GM19372 (cell line): ENCODE measurements around the gene ZNF174.

Source experiments
- ATAC-seq: cut with Tn5 transposase; IDR thresholded peaks from one replicate; pipeline ENCODE4 v1.9.1; 2021; ENCODE audit warnings: mild to moderate bottlenecking, low read depth, moderate library complexity; ENCODE audit not compliant: unreplicated experiment

Gene ZNF174

DNA sequence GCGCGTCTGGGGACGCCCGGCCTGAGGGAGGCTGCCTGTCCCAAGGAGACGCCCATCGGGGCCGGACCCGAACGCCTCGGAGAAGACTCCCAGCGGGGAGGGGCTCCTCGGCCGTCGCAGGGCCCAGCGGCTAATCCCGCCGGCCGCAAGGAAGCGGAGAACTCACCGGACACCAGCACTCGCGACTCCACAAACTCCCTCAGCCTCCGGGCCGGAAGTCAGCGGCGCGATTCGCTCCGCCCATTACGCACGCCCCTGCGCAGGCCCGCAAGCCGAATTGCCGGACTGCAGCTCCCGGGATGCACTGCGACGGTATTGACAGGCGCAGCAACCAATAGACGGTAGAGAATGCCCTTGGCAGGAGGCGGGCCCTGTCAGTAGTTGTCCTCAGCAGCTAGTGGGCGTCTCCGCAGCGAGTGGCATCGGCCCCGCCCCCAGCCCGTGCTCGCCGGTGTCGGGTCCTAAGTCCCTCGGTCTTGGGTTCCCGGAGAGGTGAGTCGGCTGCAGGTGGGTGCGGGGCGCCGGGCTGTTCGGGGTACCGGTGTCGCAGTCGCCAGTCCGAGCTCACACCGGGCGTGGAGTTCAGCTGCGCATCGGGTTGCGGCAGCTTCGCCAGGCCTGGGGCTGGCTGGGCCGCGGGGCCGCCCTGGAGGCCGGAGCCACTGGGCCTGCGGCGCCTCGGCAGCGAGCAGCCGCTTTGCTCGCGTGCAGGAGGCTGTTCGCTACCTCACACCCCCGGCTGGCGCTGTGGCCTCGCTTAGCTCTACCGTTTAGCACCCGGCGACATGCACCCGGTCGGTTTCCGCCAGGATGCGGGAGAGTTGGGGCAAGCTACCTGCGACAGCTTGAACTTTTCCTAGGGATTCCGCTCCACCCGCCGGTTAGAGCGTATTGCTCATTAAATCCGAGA, at the start of gene ZNF174, which contains the start of gene ZSCAN32:
ZNF174 (plus strand) TSS at position 437 of the 910 bp plus-strand sequence. CDS start 790 bp downstream, outside the sequence.
ZSCAN32 (minus strand) TSS at position 226 of the 910 bp plus-strand sequence. CDS start 3,447 bp downstream, outside the sequence.
- ATAC-seq, result peak; percentile 98

DNA sequence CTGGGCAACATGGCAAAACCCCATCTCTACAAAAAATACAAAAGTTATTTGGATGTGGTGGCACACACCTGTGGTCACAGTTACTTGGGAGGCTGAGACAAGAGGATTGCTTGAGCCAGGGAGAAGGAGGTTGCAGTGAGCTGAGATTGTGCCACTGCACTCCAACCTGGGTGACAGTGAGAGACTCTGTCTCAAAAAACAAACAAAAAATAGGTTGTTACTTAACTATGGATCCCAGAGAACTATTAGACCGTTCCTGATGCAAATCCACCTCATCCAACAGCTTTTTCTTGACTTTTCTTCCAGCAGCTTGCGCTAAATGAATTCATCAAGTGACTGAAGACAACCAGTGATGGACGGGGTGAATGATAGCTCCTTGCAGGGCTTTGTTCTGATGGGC, 45.4 kb upstream of the ZNF174 start, which contains the start of gene OR2C1:
OR2C1 (plus strand) TSS at position 301 of the 400 bp plus-strand sequence; CDS start at position 353, 52 bp downstream.
- ATAC-seq, result no peak

DNA sequence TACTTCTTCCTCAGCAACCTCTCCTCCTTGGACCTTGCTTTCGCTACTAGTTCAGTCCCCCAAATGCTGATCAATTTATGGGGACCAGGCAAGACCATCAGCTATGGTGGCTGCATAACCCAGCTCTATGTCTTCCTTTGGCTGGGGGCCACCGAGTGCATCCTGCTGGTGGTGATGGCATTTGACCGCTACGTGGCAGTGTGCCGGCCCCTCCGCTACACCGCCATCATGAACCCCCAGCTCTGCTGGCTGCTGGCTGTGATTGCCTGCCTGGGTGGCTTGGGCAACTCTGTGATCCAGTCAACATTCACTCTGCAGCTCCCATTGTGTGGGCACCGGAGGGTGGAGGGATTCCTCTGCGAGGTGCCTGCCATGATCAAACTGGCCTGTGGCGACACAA, 44.9 kb upstream of the ZNF174 start:
- no peak for ATAC-seq

DNA sequence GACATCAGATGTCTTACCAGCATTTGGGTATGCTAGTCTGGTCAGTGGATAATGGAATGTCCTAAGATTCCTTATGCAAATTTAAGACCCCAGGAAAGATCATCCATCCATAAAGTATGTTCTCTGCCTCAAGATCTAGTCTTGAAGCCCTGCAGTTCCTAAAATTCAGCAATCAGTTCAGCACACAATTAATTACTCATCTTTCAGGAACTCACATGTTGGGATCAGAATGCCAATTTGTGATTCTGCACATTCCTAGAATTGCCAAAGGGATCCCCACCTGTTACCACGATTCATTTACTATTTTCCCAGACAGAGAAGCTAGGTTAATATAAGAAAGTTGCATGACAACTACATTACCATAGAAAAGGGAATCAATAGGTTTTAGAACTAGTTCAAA, 42.1 kb upstream of the ZNF174 start:
- ATAC-seq, result no peak

DNA sequence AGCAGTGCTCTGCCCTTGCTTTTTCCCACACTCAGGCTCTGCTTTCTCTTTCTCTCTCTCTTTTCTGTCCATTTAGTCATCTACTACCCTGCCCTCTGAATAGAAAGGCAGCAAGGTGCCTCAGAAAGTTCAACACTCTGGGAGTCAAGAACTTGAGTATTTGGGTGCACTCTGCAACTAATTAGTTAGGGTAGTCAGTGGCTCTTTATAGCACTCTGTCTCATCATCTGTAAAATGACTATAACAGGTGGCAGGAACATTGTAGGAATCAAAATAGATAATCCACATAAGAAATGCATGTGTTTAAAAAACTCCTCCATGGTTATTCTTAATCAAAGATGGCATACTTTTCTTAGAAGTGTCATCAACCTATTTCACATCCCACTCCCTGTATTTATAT, 38.1 kb upstream of the ZNF174 start:
- no peak for ATAC-seq

DNA sequence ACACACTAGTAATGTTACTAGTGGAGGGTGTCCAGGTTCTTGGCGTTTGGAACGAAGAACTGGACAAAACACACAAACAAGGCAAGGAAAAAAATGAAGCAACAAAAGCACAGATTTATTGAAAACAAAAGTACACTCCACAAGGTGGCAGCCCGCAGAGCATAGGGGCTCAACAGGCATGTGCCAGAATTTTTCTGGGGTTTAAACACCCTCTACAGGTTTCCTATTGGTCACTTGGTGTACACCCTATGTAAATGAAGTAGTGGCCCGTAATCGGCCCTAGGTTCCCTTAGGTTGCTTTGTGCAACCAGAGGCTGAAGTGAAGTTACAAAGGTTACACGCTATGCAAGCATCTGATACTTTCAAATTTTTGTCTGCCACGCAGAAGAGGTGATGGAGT, 37.2 kb upstream of the ZNF174 start:
- no peak for ATAC-seq

DNA sequence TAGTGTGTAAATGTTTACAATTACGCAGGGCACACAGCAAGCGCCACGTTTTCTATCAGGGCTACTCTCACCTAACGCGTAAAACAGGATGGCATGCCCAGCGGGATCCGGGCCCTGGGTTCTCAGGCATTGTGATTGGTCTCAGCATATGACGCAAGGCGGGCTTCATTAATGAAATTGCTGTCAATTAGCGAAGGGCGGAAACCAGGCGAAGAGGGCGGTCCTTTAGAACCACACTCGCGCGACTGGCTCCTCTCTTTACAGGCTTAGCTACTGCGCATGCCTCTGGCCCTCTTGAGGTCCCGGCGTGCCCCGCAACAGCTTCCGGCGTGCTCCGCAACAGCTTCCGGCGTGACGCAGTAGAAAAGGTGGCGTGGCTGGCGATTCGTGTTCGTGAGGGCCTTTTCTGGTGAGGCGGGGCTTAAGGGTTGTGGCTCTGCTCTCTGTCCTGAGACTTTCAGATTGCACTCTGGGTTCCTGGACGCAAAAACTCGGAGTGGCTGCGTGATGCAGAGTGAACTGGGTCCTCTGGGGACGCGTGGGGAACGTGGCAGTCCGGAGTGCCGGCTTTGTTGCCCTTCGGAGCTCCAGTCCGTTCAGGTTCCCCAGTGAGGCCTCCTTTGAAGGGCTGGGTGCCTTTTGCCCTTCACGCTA, 36.1 kb upstream of the ZNF174 start:
- no peak for ATAC-seq

DNA sequence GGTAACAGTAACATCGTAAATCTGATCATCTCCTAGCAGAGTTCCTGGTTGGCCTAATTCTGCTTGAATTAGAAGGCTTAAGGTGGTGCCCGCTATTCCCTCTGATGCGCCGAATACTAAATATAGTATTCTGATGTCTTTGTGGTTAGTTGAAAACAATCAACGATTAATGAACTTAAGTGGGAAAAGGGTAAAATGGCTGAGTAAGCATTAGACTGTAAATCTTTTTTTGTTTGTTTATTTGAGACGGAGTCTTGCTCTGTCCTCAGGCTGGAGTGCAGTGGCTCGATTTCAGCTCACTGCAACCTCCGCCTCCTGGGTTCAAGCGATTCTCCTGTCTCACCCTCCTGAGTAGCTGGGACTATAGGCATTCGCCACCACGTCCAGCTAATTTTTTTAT, 31.9 kb upstream of the ZNF174 start:
- no peak for ATAC-seq

DNA sequence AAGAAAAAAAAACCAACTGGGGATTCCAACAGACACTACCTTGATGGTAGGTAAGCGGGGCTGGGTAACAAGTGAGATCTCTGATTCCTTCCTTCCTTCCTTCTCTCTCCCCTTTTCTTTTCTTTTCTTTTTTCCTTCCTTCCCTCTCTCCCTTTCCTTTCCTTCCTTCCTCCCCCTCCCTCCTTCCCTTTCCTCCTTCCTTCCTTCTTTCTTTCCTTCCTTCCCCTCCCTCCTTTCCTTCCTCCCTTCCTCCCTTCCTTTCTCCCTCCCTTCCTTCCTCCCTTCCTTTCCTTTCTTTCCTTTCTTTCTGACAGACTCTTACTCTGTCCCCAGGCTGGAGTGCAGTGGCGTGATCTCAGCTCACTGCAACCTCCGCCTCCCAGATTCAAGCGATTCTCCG, 25.3 kb upstream of the ZNF174 start:
- ATAC-seq, result no peak

DNA sequence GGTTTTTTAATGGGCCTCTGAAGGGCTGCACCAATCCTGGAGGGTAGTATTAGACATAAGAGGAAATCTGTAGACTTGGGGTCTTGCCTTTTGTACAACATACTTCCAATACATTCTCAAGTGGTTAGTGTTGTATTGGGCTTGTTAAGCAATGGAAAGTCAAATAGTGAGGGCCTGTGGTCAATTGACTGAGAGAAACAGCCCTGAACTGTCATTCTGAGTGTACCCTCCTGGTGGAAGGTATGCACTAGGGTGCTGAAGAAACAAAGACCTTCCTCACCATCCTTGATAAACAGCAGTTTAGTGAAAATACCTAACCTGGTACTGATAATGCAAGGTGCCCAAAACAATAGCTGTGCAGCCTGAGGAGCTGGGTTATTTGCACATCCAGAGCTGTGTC, 23.1 kb upstream of the ZNF174 start:
- ATAC-seq, result no peak

DNA sequence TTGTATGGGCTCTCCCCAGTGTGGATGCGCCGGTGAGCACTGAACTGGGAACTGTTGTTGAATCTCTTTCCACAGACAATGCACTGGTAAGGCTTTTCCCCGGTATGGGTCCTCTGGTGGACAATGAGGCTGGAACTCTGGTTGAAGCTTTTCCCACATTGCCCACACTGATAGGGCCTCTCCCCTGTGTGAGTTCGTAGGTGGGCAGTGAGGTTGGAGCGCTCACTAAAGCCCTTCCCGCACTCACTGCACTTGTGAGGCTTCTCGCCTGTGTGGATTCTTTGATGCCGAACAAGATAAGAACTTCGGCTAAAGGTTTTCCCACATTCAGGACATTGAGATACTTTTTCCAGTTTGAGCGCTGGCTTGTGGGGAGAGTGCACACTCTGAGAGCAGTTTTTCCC, 18.0 kb upstream of the ZNF174 start:
- ATAC-seq, result no peak

DNA sequence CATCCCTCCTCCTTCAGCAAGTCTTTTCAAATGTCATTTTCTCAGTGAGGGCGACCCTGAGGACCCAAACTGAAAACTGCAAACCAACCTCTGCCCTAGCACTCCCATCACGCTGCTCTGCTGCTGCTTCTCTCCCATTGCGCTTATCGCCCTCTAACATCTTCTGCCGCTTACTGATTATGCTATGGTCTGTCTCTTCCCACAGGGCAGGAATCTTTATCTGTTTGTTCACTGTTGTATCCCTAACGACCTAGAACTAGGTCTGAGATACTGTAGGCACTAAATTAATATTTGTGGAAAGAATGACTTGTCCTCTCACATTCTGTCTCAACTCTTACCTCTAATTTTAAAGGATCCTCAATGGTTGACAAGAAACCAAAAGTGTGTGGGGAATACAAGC, 12.7 kb upstream of the ZNF174 start:
- ATAC-seq, result no peak

DNA sequence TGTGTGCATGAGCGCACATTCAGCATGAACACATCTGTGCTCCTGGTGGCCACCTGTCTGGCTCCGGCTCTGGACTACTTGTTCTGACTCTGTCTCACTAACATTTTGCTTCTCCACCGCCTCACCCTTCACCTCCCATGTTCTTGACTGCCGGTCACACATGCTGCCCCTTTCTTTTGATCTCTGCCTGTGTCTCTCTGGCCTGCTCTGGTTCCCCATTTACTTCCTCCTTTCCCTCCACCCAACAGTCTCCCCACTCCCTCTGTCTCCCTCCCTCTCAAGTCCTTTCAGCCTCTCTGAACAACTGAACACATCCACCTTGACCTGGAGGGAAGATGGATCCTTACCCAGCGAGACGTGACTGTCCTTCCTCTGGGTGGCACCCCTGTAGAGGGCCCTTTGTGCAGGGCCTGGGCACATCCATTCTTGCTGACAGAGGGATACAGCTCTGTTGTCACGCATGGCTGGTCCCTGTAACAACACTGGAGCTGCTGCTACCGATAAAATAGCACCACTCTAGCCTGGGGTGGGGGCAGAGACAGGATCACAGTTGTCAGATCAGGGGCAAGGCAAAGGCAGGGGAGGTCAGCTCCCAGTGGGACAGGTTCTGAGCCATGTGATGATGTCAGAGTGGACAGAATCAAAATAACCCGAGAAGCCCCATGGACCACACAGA, 11.2 kb upstream of the ZNF174 start:
- ATAC-seq, result no peak

DNA sequence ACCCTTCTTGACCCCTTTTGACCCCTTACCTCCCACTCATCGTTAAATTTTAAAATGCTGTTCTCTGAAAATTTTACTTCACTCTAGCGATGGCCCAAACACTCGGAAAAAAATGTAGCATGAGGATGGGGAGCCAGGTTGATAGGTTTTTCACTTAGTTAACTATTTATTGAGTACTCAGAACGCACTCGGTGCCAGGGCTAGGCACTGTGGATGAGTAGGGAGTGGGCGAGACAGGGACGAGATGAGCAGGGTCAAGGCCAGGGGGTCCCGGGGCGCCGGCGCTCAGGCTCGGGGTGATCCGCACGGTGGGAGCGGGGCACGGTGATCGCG, 603 bp upstream of the ZNF174 start:
- no peak for ATAC-seq

DNA sequence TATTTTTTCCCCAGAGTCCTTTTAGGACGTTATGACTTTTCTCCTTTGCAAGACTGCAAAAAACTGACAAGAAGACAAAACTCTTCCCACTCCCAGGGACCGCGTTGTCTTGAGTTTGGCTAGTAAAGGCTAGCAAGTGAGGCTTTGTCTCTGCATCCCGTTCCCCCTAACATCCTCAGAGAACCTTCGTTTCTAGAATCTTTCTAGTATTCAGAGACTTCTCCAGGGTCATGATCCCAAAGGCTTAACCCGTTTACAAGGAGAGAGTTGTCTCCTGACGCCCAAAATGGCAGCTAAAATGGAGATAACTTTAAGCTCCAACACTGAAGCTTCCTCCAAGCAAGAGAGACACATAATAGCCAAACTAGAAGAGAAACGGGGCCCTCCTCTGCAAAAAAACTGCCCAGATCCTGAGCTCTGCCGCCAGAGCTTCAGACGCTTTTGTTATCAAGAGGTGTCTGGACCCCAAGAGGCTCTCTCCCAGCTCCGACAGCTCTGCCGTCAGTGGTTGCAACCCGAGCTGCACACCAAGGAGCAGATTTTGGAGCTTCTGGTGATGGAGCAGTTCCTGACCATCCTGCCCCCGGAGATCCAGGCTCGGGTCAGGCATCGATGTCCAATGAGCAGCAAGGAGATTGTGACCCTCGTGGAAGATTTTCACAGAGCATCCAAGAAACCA, 843 bp downstream of the ZNF174 start:
- ATAC-seq, result no peak

DNA sequence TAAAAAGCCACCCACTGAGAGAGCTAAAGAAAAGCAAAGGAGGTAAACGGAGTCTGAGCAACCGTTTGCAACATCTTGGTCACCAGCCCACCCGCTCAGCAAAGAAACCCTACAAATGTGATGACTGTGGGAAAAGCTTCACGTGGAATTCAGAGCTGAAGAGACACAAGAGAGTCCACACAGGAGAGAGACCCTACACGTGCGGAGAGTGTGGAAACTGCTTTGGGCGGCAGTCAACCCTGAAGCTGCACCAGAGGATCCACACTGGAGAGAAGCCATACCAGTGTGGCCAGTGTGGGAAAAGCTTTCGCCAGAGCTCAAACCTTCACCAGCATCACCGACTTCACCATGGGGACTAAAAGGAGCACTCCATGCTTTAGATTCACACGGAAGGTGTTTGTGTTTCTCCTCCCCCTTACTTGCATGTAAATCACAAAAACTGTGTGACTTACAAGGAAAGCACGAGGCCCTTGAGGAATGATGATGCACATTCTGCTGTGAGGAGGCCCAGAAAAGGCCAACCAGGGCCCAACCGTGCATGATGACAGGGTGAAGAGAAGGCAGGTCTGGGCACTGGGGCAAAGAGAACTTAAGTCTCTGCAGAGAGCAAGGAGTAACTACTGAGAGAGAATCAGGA, 7.7 kb downstream of the ZNF174 start:
- no peak for ATAC-seq

DNA sequence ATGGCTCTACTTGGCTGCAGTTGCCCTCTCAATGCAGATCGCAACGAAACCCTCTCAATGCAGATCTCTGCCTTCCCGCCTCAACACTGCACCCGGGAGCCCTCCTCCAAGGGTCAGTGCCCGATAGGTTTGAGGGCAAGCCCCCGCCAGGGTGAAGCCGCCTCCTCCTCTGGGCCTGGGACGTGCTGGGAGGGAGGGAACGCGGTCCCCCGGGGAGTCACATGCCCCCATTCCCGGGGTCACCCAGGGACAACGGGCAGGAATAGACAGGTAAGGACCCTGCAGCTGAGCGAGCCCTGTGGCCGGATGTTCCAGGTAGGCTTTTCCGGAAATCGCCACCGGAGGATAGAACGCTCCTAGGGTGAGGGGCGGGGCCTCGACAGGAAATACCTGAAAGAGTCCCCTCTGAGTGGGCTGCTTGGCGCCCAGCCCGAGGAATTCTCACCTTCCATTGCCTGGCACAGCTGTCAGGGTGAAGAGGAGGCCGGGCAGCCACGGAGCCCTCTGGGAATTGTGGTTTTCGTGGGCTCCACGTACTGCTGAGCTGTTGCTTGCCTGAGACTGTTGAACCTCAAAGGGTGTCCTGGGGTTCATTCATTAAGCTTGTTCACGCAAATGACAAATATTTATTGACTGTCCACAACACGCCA, 12.8 kb downstream of the ZNF174 start:
- ATAC-seq, result no peak

DNA sequence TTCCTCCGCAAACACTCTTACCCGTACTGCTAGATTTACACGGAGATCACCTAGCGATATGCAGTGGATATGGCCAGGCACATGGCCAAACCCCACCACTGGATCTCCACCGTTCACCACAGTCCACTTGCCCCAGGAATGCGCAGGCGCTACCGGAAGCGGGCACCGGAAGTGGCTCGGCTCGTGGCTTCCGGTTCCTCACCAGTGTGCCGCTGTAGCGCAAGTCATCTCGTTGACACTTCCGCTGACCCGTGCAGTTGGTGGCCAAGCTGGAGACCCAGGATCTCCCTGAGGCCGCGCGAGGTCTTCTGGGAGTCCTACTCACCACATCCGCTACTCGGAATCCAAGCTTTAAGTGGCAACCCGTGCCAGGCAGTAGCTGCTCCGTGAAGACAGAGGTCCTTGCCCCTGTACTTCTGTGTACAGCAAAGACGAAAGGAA, 30.8 kb downstream of the ZNF174 start:
- no peak for ATAC-seq

DNA sequence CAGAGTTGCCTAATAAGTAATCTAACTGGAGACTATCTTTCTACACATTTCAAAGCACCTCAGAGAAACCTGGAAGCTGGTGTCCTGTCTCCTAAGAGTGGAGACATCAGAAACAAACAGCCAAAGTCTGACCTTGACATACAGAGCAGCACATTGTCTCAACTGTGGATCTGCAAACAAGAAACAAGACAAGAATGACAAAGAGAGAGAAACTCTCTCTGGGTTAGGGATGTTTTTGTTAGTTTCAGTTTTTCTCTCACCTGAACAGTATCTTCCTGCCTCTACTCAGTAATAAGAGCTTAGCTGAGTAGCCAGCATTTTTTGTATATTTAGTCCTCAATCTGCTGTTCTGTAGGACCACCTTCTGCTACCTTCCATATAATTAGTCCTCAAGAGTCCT, 33.4 kb downstream of the ZNF174 start:
- no peak for ATAC-seq

DNA sequence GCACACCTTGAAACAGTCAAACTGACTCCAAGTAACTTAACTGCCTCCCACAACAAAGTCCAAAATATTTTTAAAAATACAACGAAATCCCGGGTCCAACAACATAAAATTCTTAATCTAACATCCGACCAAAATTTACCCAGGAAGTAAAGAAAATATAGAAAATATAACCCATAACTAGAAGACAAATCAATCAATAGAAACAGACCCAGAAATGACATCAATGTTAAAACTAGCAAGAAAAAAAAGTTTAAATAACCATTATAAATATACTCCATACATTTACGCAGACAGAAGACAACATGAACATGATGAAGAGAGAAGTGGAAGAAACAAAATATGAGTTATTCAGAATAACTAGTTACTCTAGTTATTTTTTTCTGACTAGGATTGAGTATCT, 38.6 kb downstream of the ZNF174 start:
- no peak for ATAC-seq
